Neuronal stem cell (in vitro differentiated cells): ENCODE data around the gene ANO7.

Source experiments
- DNase-seq: peaks from one replicate; pipeline ENCODE4 v3.0.0-alpha.2; 2013; ENCODE audit warnings: low spot score
- H2AFZ ChIP-seq: one replicate; pipeline ENCODE4 v1.6.1; 2013; ENCODE audit warnings: mild to moderate bottlenecking, low read length, inconsistent platforms
- H2AK5ac ChIP-seq: 2 replicates; pipeline ENCODE4 v1.6.1; 2013; ENCODE audit warnings: low read depth, mild to moderate bottlenecking, inconsistent platforms, low read length, moderate library complexity, mixed read lengths
- H2BK120ac ChIP-seq: 2 replicates; pipeline ENCODE4 v1.6.1; 2013; ENCODE audit warnings: low read depth, mild to moderate bottlenecking, inconsistent platforms, low read length, moderate library complexity, mixed read lengths
- H2BK12ac ChIP-seq: one replicate; pipeline ENCODE4 v1.6.1; 2013; ENCODE audit warnings: low read length, inconsistent platforms
- H2BK15ac ChIP-seq: 2 replicates; pipeline ENCODE4 v1.6.1; 2013; ENCODE audit warnings: mild to moderate bottlenecking, low read length, inconsistent platforms, mixed read lengths
- H2BK5ac ChIP-seq: one replicate; pipeline ENCODE4 v1.6.1; 2013; ENCODE audit warnings: inconsistent platforms, mild to moderate bottlenecking, low read length, moderate library complexity
- H3K14ac ChIP-seq: one replicate; pipeline ENCODE4 v1.6.1; 2013; ENCODE audit warnings: low read length, inconsistent platforms
- H3K18ac ChIP-seq: 2 replicates; pipeline ENCODE4 v1.6.1; 2013; ENCODE audit warnings: low read length, inconsistent platforms
- H3K23ac ChIP-seq: 2 replicates; pipeline ENCODE4 v1.6.1; 2013; ENCODE audit warnings: low read depth, mild to moderate bottlenecking, mixed read lengths, low read length, inconsistent platforms; ENCODE audit not compliant: poor library complexity
- H3K27ac ChIP-seq: replicated peaks from 3 replicates; pipeline ENCODE4 v1.5.1; 2013; ENCODE audit warnings: low read length, inconsistent platforms
- H3K27me3 ChIP-seq, 3 experiments: 2 replicates each; pipeline ENCODE4 v1.6.1; 2013; ENCODE audit warnings: low read length in 3 of 3, mild to moderate bottlenecking in 2 of 3, inconsistent platforms in 1 of 3, low read depth in 1 of 3, mixed read lengths in 1 of 3, moderate library complexity in 1 of 3; ENCODE audit not compliant: control insufficient read depth in 3 of 3, insufficient read depth in 3 of 3
- H3K36me3 ChIP-seq, 2 donors: replicated peaks in 1 of 2; 2 replicates each; pipeline ENCODE4 v1.6.1; 2013; ENCODE audit warnings: low read length in 2 of 2; ENCODE audit not compliant: control insufficient read depth in 2 of 2, insufficient read depth in 2 of 2
- H3K4ac ChIP-seq: 2 replicates; pipeline ENCODE4 v1.6.1; 2013; ENCODE audit warnings: inconsistent platforms, mild to moderate bottlenecking, low read length, moderate library complexity
- H3K4me1 ChIP-seq, 2 donors: 1 replicate in 1 of 2; 2 replicates in 1 of 2; pipeline ENCODE4 v1.6.1; 2013; ENCODE audit warnings: low read length in 2 of 2, low read depth in 1 of 2; ENCODE audit not compliant: control insufficient read depth in 2 of 2, insufficient read depth in 1 of 2
- H3K4me2 ChIP-seq: one replicate; pipeline ENCODE4 v1.6.1; 2013; ENCODE audit warnings: mild to moderate bottlenecking, low read length, inconsistent platforms; ENCODE audit not compliant: insufficient read depth, poor library complexity, severe bottlenecking
- H3K4me3 ChIP-seq, 2 donors: 2 replicates each; pipeline ENCODE4 v1.5.1; 2013; ENCODE audit warnings: low read length in 2 of 2, mild to moderate bottlenecking in 2 of 2, inconsistent platforms in 1 of 2, moderate library complexity in 1 of 2
- H3K79me1 ChIP-seq: one replicate; pipeline ENCODE4 v1.6.1; 2013; ENCODE audit warnings: low read depth, mild to moderate bottlenecking, inconsistent platforms, low read length, moderate library complexity
- H3K9ac ChIP-seq: one replicate; pipeline ENCODE4 v1.6.1; 2013; ENCODE audit warnings: mild to moderate bottlenecking, low read depth, low read length, inconsistent platforms; ENCODE audit not compliant: poor library complexity
- H3K9me3 ChIP-seq, 2 donors: replicated peaks in 1 of 2; 2 replicates each; pipeline versions ENCODE3 to v1.6.1; 2013; ENCODE audit warnings: low read length in 2 of 2, mild to moderate bottlenecking in 2 of 2, inconsistent platforms in 1 of 2, low read depth in 1 of 2, mixed read lengths in 1 of 2, moderate library complexity in 1 of 2; ENCODE audit not compliant: control insufficient read depth in 2 of 2, insufficient read depth in 1 of 2
- H4K8ac ChIP-seq: one replicate; pipeline ENCODE4 v1.6.1; 2013; ENCODE audit warnings: low read depth, mild to moderate bottlenecking, inconsistent platforms, low read length, moderate library complexity
- H4K91ac ChIP-seq: one replicate; pipeline ENCODE4 v1.6.1; 2013; ENCODE audit warnings: low read length, low read depth, mild to moderate bottlenecking, inconsistent platforms; ENCODE audit not compliant: poor library complexity
- WGBS, 2 donors: extraction: QIAGEN DNeasy Blood & Tissue Kit; methylation state at CpG; one replicate each; pipeline ENCODE4 v1.1.7; 2013; ENCODE audit warnings: missing lambda C conversion rate in 2 of 2, mixed read lengths in 1 of 2; ENCODE audit not compliant: insufficient read length in 2 of 2, insufficient replicate concordance in 1 of 2; ENCODE audit errors: extremely low coverage in 2 of 2; 5-methylcytosine and 5-hydroxymethylcytosine counted together

Gene ANO7

DNA sequence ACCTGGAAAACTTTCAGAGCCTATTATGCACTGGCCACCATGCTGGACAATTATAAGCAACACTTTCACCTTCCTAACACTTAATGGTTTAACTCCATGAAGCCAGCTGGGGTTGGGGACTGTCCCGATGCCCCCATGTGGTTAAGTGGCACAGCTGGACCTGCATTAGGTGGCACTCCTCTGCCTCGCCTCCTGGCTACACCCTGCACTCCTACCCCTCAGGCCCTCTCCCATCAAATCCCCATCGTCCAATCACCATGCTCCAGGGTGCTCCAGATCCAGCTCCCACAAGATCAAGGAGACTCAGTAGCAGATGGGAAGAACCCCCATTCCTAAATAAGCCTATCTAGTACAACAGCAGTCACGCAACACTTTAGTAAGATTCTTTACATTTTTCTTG is 73.2 kb downstream of the ANO7 start:
- Histone ChIP-seq H3K27me3 (no peaks in the 10 kb centered on the region), H2AK5ac (no peak overlapping the region), H2BK15ac (no peak overlapping the region), H2BK5ac (no peak overlapping the region), H3K79me1 (peaks cover 4% of the 10 kb centered on the region), H3K4me3 (no peak overlapping the region), H3K36me3 (peaks cover 42 to 94% of the 10 kb centered on the region in 2 donors), H3K4ac (no peak overlapping the region), H3K14ac (no peak overlapping the region), H3K9me3 (no peaks in the 10 kb centered on the region), H2BK120ac (no peak overlapping the region), H3K9ac (no peak overlapping the region), H4K8ac (no peak overlapping the region), H3K18ac (no peak overlapping the region), H3K4me2 (no peak overlapping the region), H2AFZ (no peak overlapping the region), H3K27ac (no peak overlapping the region), H2BK12ac (no peak overlapping the region), H3K23ac (no peak overlapping the region), H4K91ac (no peak overlapping the region), H3K4me1 (no peaks in the 10 kb centered on the region)
- WGBS, 2 donors = no CpG with 5 or more reads among the region's 4 CpGs
- DNase-seq = no peak

- no peak overlapping the region for H3K4ac ChIP-seq
- H3K23ac ChIP-seq = no peak overlapping the region
- H3K27ac ChIP-seq = no peak overlapping the region
- H3K27me3 ChIP-seq = no peaks in the 10 kb centered on the region
- H2BK5ac ChIP-seq = no peak overlapping the region
- H4K8ac ChIP-seq = no peak overlapping the region
- H2BK12ac ChIP-seq = no peak overlapping the region
- H4K91ac ChIP-seq = no peak overlapping the region
- H3K79me1 ChIP-seq = peaks cover 4% of the 10 kb centered on the region
- no peak overlapping the region for H2BK15ac ChIP-seq
- H2AK5ac ChIP-seq = no peak overlapping the region
- no peak for DNase-seq
- H3K9me3 ChIP-seq = no peaks in the 10 kb centered on the region
- WGBS, 2 donors = no CpG with 5 or more reads among the region's 7 CpGs
- no peak overlapping the region for H3K4me3 ChIP-seq
- H2AFZ ChIP-seq = no peak overlapping the region
- no peak overlapping the region for H3K14ac ChIP-seq
- no peak overlapping the region for H3K4me2 ChIP-seq
- H3K36me3 ChIP-seq = peaks cover 39 to 94% of the 10 kb centered on the region in 2 donors
- no peak overlapping the region for H2BK120ac ChIP-seq
- no peaks in the 10 kb centered on the region for H3K4me1 ChIP-seq
- no peak overlapping the region for H3K18ac ChIP-seq
- H3K9ac ChIP-seq = no peak overlapping the region
These were observed 74.6 kb downstream of the ANO7 start for GRCh38 chr2:241263061-241263460.

DNA sequence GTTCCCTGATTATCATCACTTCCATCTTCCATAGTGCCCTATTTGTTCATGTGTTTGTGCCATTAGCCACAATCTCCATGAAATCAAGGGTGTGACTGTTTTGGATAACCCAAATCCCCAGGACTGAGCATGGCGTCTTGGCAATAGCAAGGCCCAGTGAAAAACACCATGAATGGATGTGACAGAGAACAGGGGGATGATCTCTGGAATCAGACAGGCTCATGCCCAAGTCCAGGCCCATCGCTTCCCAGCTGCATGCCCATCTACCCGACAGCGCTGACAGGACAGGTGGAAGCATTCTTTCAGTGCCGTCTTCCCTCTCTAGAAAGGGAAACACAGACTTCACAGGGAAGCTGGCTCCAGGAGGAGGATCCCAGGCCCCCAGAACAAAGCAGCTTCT is 77.0 kb downstream of the ANO7 start:
- no peak for DNase-seq
- no peaks in the 10 kb centered on the region for H3K9me3 ChIP-seq
- no peak overlapping the region for H4K8ac ChIP-seq
- WGBS, 2 donors = no CpG with 5 or more reads among the region's 5 CpGs
- H3K4me2 ChIP-seq = no peak overlapping the region
- no peaks in the 10 kb centered on the region for H3K27me3 ChIP-seq
- no peak overlapping the region for H3K4me3 ChIP-seq
- H3K4ac ChIP-seq = no peak overlapping the region
- no peak overlapping the region for H3K14ac ChIP-seq
- no peak overlapping the region for H3K18ac ChIP-seq
- H3K4me1 ChIP-seq = no peaks in the 10 kb centered on the region
- peaks cover 33 to 85% of the 10 kb centered on the region in 2 donors for H3K36me3 ChIP-seq
- no peak overlapping the region for H2AK5ac ChIP-seq
- no peak overlapping the region for H2BK120ac ChIP-seq
- no peak overlapping the region for H3K9ac ChIP-seq
- no peak overlapping the region for H2AFZ ChIP-seq
- H2BK15ac ChIP-seq = no peak overlapping the region
- no peak overlapping the region for H3K27ac ChIP-seq
- no peak overlapping the region for H2BK12ac ChIP-seq
- H3K23ac ChIP-seq = no peak overlapping the region
- H2BK5ac ChIP-seq = no peak overlapping the region
- peaks cover 4% of the 10 kb centered on the region for H3K79me1 ChIP-seq
- no peak overlapping the region for H4K91ac ChIP-seq

- no peak overlapping the region for H3K9ac ChIP-seq
- H4K8ac ChIP-seq = no peak overlapping the region
- H3K36me3 ChIP-seq = peaks cover 19 to 66% of the 10 kb centered on the region in 2 donors
- no peak overlapping the region for H3K4me2 ChIP-seq
- no peak overlapping the region for H2BK12ac ChIP-seq
- H2AK5ac ChIP-seq = no peak overlapping the region
- no peak overlapping the region for H2BK15ac ChIP-seq
- H4K91ac ChIP-seq = no peak overlapping the region
- peaks cover 0 to 5% of the 10 kb centered on the region in 2 donors for H3K4me1 ChIP-seq
- H3K79me1 ChIP-seq = peaks cover 5% of the 10 kb centered on the region
- H2BK5ac ChIP-seq = no peak overlapping the region
- no peak overlapping the region for H3K14ac ChIP-seq
- H3K23ac ChIP-seq = no peak overlapping the region
- DNase-seq = no peak
- no peaks in the 10 kb centered on the region for H3K9me3 ChIP-seq
- no peak overlapping the region for H3K4me3 ChIP-seq
- no peak overlapping the region for H3K27ac ChIP-seq
- no peak overlapping the region for H3K18ac ChIP-seq
- WGBS, 2 donors = no CpG with 5 or more reads among the region's 12 CpGs
- no peak overlapping the region for H2BK120ac ChIP-seq
- H2AFZ ChIP-seq = no peak overlapping the region
- H3K4ac ChIP-seq = no peak overlapping the region
- no peaks in the 10 kb centered on the region for H3K27me3 ChIP-seq
These were observed 79.0 kb downstream of the ANO7 start for GRCh38 chr2:241267249-241268067.
